HepG2 (cell line): ENCODE measurements around the gene KCNJ14. TPM values are rescaled to one million over a fixed set of nuclear protein-coding genes. Genes with fewer than 3 reads are reported as not detected.
A peak's percentile ranks its signal among the peaks of the same experiment; 100 is the strongest.

Source experiments
- CHCHD3 ChIP-seq: sonication (generic); formaldehyde crosslinking; IDR thresholded peaks from 2 replicates; pipeline ENCODE4 v1.8.0; 2022; ENCODE audit warnings: mild to moderate bottlenecking, missing genetic modification reagents, moderate library complexity
- FOSL2 ChIP-seq: sonication (generic); formaldehyde crosslinking; IDR thresholded peaks from 2 replicates; pipeline ENCODE4 v1.4.0; 2020; ENCODE audit warnings: missing genetic modification reagents
- HCFC1 ChIP-seq: fragments of 150-350 bp; IDR thresholded peaks from 2 replicates; pipeline ENCODE4 v1.6.1; 2014; ENCODE audit warnings: low read depth, low read length
- HNRNPL ChIP-seq: fragments of 200-400 bp; formaldehyde crosslinking; IDR thresholded peaks from 2 replicates; pipeline ENCODE4 v1.6.1; 2017; ENCODE audit warnings: mild to moderate bottlenecking, low read depth, low read length
- KAT7 ChIP-seq: IDR thresholded peaks from 2 replicates; pipeline ENCODE4 v1.6.1; 2018; ENCODE audit warnings: borderline replicate concordance, missing compliant biosample characterization
- KAT8 ChIP-seq: IDR thresholded peaks from 2 replicates; pipeline ENCODE4 v1.6.1; 2016; ENCODE audit warnings: missing genetic modification reagents, missing compliant biosample characterization
- NRL ChIP-seq: sonication (generic); formaldehyde crosslinking; IDR thresholded peaks from 2 replicates; pipeline ENCODE4 v1.5.0; 2020; ENCODE audit warnings: missing genetic modification reagents, mild to moderate bottlenecking, moderate library complexity, borderline replicate concordance
- RORA ChIP-seq: sonication (generic); formaldehyde crosslinking; IDR thresholded peaks from 2 replicates; pipeline ENCODE4 v1.5.0; 2020; ENCODE audit warnings: mild to moderate bottlenecking, missing genetic modification reagents, moderate library complexity
- SIN3B ChIP-seq: fragments of 150-350 bp; IDR thresholded peaks from 2 replicates; pipeline ENCODE4 v1.6.1; 2014; ENCODE audit warnings: low read length
- SNAPC2 ChIP-seq: sonication (generic); formaldehyde crosslinking; IDR thresholded peaks from 2 replicates; pipeline ENCODE4 v1.8.1; 2022; ENCODE audit warnings: mild to moderate bottlenecking, missing genetic modification reagents
- SUZ12 ChIP-seq: fragments of 150-350 bp; IDR thresholded peaks from 2 replicates; pipeline ENCODE4 v1.6.1; 2014; ENCODE audit warnings: low read depth, low read length
- YY1 ChIP-seq: IDR thresholded peaks from 2 replicates; pipeline ENCODE4 v1.6.1; 2011; ENCODE audit warnings: low read length, low read depth, moderate library complexity, mild to moderate bottlenecking; ENCODE audit not compliant: insufficient read depth, insufficient replicate concordance
- ZFP90 ChIP-seq: sonication (generic); formaldehyde crosslinking; IDR thresholded peaks from 2 replicates; pipeline ENCODE4 v1.8.0; 2022; ENCODE audit warnings: missing genetic modification reagents, mild to moderate bottlenecking, inconsistent platforms, borderline replicate concordance
- ZNF326 ChIP-seq: sonication (generic); formaldehyde crosslinking; IDR thresholded peaks from 2 replicates; pipeline ENCODE4 v1.4.0; 2020; ENCODE audit warnings: missing genetic modification reagents, borderline replicate concordance
- ZNF709 ChIP-seq: sonication (generic); formaldehyde crosslinking; IDR thresholded peaks from 2 replicates; pipeline ENCODE4 v1.5.0; 2020; ENCODE audit warnings: mild to moderate bottlenecking, missing genetic modification reagents
- ZNF747 ChIP-seq: sonication (generic); formaldehyde crosslinking; IDR thresholded peaks from 2 replicates; pipeline ENCODE4 v1.8.1; 2023; ENCODE audit warnings: missing genetic modification reagents, mild to moderate bottlenecking, borderline replicate concordance
- ZNF782 ChIP-seq: sonication (generic); formaldehyde crosslinking; IDR thresholded peaks from 2 replicates; pipeline ENCODE4 v1.4.0; 2020; ENCODE audit warnings: missing genetic modification reagents, mild to moderate bottlenecking, borderline replicate concordance
- polyA plus RNA-seq, 8 experiments: library from polyadenylated mRNA; depleted of rRNA in 3 of 8; stranded (reverse) in 7 of 8; unstranded in 1 of 8; fragments of >200 nt; fragmentation: Illumina TruSeq in 4 of 8; extraction: Trizol in 4 of 8; gene quantifications; 2 replicates each; pipeline versions ENCODE4 v1.2.1 to v1.2.3, GENCODE V29; 2011 to 2016; ENCODE audit warnings: low read depth in 4 of 8, missing spikeins in 1 of 8, mixed read lengths in 1 of 8; ENCODE audit not compliant: insufficient read depth in 1 of 8
- total RNA-seq, 5 experiments: library from RNA; depleted of rRNA; stranded (reverse); fragments of >200 nt; fragmentation: Illumina TruSeq; extraction: Trizol; gene quantifications; 2 replicates each; pipeline ENCODE4 v1.2.3, GENCODE V29; 2016; ENCODE audit warnings: low read depth in 1 of 5
- TF ChIP-seq, protein P1 (sequence below): sonication (generic); formaldehyde crosslinking; IDR thresholded peaks from 2 replicates; pipeline ENCODE4 v1.5.0; 2020; ENCODE audit warnings: missing genetic modification reagents, mild to moderate bottlenecking, borderline replicate concordance
- TF ChIP-seq, protein P2 (sequence below): sonication (generic); formaldehyde crosslinking; IDR thresholded peaks from 2 replicates; pipeline ENCODE4 v1.4.0; 2020; ENCODE audit warnings: mild to moderate bottlenecking, missing genetic modification reagents, borderline replicate concordance
- TF ChIP-seq, protein P3 (sequence below): sonication (generic); formaldehyde crosslinking; IDR thresholded peaks from 2 replicates; pipeline ENCODE4 v1.4.0; 2020; ENCODE audit warnings: missing genetic modification reagents
- TF ChIP-seq, protein P4 (sequence below): IDR thresholded peaks from 2 replicates; pipeline ENCODE4 v1.6.1; 2016; ENCODE audit warnings: mild to moderate bottlenecking
- TF ChIP-seq, protein P5 (sequence below): sonication (generic); formaldehyde crosslinking; IDR thresholded peaks from 2 replicates; pipeline ENCODE4 v1.5.0; 2020; ENCODE audit warnings: missing genetic modification reagents

The KCNJ14 gene
- total and polyA plus RNA-seq, 2 of the 13 experiments (the other 11 are each of a cell fraction or from before 2014, with no cell fraction given) = 0.20 to 0.51 TPM

DNA sequence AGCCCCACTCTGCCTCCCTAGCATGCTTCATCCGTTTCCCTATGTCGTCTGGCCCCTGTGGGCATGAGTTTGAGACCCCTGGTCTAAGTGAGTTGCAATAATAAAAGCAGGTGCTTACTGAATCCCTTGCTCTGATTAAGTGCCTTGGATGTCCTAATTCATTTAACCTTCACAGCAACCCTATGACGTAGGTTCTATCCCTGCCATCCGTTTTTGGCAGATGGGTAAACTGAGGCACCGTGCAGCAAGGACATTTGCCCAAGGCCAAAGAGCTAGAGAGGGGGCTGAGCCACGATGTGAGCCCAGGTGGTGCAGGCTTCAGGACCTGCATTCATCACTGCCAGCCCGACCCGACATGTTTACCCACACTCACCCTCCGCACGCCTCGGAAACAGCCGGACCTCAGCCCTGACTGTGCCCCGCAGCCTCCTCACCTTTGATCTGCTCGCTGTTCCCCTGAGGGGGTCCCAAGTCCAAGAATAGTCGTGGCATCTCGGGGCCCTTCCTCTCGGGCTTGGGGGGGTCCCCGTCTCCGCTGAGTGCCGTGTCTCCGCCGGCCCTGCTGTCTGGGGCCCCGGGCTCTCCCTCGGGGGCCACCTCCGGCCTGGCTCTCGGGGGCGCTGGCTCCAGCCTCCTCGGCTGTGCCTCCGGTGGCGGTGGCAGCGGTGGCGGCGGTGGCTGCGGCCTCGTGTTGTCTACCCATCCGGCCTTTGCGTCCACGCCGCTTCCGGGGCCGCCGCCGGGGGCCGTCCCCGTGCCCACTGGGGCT lies 41.8 kb downstream of the KCNJ14 start (continued):
- TF ChIP-seq, protein P1, sequence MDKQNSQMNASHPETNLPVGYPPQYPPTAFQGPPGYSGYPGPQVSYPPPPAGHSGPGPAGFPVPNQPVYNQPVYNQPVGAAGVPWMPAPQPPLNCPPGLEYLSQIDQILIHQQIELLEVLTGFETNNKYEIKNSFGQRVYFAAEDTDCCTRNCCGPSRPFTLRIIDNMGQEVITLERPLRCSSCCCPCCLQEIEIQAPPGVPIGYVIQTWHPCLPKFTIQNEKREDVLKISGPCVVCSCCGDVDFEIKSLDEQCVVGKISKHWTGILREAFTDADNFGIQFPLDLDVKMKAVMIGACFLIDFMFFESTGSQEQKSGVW (CRISPR knock-in tag) = no peak
- no peak for TF ChIP-seq ZNF326
- TF ChIP-seq, protein P2, sequence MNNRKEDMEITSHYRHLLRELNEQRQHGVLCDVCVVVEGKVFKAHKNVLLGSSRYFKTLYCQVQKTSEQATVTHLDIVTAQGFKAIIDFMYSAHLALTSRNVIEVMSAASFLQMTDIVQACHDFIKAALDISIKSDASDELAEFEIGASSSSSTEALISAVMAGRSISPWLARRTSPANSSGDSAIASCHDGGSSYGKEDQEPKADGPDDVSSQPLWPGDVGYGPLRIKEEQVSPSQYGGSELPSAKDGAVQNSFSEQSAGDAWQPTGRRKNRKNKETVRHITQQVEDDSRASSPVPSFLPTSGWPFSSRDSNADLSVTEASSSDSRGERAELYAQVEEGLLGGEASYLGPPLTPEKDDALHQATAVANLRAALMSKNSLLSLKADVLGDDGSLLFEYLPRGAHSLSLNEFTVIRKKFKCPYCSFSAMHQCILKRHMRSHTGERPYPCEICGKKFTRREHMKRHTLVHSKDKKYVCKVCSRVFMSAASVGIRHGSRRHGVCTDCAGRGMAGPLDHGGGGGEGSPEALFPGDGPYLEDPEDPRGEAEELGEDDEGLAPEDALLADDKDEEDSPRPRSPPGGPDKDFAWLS (CRISPR knock-in tag) = no peak
- TF ChIP-seq FOSL2 = no peak
- no peak for TF ChIP-seq KAT7 (CRISPR knock-in tag)
- TF ChIP-seq YY1 = peak; percentile 40
- TF ChIP-seq SIN3B = no peak
- 0 out of 2 replicates have a peak, but pooled peaks have one; percentile 30 for TF ChIP-seq KAT8 (CRISPR knock-in tag)
- TF ChIP-seq RORA (CRISPR knock-in tag) = no peak
- TF ChIP-seq SUZ12 = no peak
- peak; percentile 59; the same call in 1 of the 2 replicates for TF ChIP-seq ZNF747
- TF ChIP-seq ZNF782 (CRISPR knock-in tag) = 0 out of 2 replicates have a peak, but pooled peaks have one; percentile 34
- TF ChIP-seq HNRNPL = peak; percentile 88
- no peak for TF ChIP-seq NRL (CRISPR knock-in tag)
- TF ChIP-seq, protein P3, sequence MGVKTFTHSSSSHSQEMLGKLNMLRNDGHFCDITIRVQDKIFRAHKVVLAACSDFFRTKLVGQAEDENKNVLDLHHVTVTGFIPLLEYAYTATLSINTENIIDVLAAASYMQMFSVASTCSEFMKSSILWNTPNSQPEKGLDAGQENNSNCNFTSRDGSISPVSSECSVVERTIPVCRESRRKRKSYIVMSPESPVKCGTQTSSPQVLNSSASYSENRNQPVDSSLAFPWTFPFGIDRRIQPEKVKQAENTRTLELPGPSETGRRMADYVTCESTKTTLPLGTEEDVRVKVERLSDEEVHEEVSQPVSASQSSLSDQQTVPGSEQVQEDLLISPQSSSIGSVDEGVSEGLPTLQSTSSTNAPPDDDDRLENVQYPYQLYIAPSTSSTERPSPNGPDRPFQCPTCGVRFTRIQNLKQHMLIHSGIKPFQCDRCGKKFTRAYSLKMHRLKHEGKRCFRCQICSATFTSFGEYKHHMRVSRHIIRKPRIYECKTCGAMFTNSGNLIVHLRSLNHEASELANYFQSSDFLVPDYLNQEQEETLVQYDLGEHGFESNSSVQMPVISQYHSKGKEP (CRISPR knock-in tag) = no peak
- no peak for TF ChIP-seq SNAPC2 (CRISPR knock-in tag)
- TF ChIP-seq ZFP90 (CRISPR knock-in tag) = no peak
- TF ChIP-seq, protein P4, sequence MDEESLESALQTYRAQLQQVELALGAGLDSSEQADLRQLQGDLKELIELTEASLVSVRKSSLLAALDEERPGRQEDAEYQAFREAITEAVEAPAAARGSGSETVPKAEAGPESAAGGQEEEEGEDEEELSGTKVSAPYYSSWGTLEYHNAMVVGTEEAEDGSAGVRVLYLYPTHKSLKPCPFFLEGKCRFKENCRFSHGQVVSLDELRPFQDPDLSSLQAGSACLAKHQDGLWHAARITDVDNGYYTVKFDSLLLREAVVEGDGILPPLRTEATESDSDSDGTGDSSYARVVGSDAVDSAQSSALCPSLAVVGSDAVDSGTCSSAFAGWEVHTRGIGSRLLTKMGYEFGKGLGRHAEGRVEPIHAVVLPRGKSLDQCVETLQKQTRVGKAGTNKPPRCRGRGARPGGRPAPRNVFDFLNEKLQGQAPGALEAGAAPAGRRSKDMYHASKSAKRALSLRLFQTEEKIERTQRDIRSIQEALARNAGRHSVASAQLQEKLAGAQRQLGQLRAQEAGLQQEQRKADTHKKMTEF (CRISPR knock-in tag) = no peak
- TF ChIP-seq, protein P5, sequence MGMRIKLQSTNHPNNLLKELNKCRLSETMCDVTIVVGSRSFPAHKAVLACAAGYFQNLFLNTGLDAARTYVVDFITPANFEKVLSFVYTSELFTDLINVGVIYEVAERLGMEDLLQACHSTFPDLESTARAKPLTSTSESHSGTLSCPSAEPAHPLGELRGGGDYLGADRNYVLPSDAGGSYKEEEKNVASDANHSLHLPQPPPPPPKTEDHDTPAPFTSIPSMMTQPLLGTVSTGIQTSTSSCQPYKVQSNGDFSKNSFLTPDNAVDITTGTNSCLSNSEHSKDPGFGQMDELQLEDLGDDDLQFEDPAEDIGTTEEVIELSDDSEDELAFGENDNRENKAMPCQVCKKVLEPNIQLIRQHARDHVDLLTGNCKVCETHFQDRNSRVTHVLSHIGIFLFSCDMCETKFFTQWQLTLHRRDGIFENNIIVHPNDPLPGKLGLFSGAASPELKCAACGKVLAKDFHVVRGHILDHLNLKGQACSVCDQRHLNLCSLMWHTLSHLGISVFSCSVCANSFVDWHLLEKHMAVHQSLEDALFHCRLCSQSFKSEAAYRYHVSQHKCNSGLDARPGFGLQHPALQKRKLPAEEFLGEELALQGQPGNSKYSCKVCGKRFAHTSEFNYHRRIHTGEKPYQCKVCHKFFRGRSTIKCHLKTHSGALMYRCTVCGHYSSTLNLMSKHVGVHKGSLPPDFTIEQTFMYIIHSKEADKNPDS = no peak
- no peak for TF ChIP-seq HCFC1
- TF ChIP-seq ZNF709 (CRISPR knock-in tag) = no peak
- no peak for TF ChIP-seq CHCHD3
